ENCODE results near the gene ASB1.

ASB1 gene

GRCh38 chr2:238434846-238435751, 8.4 kb downstream of the ASB1 start:
- H3K27ac ChIP-seq, result no peak overlapping the region
- TF ChIP-seq ZFX (IDR thresholded peaks at IDR 0.05; ENCODE audit: borderline replicate concordance), result no peak
- no peak for TF ChIP-seq CTCF (IDR thresholded peaks at IDR 0.05)

DNA sequence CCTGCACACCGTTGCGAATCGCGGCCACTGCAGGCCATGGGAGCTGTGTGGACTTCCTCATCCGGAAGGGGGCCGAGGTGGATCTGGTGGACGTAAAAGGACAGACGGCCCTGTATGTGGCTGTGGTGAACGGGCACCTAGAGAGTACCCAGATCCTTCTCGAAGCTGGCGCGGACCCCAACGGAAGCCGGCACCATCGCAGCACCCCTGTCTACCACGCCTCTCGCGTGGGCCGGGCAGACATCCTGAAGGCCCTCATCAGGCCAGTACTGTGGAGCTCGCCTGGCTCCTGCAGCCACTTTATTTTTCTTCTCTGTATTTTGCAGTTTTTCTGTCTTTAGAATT, 9.0 kb downstream of the ASB1 start:
- TF ChIP-seq ZFX (IDR thresholded peaks at IDR 0.05; ENCODE audit: borderline replicate concordance) (no peak), CTCF (IDR thresholded peaks at IDR 0.05) (no peak)
- no peak overlapping the region for H3K27ac ChIP-seq

DNA sequence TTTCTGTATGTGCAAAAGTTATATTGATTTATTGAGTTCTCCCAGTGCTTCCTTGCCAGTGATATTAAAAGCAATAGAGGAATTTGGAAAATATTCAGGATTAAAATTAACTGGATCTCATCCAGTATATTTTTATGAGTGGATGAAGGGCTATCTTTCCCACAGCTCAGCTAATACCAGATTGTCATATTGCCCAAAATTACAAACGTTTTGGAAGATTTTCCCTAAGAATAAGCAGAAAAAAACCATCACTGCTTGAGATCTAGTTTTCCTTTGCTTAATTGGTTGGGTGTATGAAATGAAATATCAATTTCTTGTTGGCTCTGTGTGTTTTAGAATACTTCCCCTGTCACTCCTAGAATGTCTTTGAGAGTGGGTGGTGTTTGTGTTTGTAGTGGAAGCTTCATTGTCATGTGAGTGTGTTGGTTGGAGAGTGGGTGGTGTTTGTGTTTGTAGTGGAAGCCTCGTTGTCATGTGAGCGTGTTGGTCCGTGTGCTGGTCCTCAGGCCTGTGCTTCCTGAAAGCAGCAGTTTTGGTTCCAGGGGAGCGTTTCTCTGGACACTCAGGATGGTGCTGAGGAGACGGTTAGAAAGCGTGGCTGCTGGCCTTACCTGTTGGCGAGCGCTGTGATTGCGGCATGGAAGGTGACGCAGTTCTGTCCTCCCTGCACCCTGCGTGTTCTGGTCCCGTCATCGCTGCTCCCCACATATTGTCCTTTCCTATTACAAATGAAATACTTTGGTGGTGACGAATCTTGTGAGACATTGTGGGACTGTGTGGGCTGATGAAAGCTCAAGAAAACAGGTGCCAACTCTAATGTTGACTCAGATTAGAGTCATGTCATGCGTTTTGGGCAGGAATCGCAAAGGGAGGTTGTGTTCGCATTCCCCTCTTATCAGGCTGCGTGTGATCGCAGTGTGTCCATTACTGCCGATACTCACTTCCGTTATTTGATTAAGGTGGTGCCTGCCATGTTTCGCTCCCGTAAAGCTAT, 12.4 kb downstream of the ASB1 start:
- TF ChIP-seq CTCF (IDR thresholded peaks at IDR 0.05), result no peak
- no peak for TF ChIP-seq ZFX (IDR thresholded peaks at IDR 0.05; ENCODE audit: borderline replicate concordance)
- no peak overlapping the region for H3K27ac ChIP-seq

DNA sequence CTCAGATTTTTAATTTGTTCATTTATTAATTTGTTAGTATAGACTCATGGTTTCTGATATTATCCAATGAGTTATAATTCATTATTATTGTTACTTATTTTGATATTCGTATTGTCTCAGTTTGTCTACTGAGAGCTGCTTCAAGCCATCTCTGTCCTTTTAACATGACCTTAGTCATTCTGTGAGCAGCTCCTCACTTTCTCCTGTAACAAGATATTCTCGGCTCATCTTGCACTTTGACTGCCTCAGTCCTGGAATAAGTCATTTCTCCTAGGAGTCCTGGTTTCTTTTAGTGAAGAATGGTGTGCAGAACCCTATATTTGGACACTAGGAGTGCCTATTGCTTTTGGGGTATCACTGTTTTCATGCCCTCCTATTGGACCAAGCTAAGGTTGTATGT, 13.2 kb downstream of the ASB1 start:
- TF ChIP-seq CTCF (IDR thresholded peaks at IDR 0.05) (no peak), ZFX (IDR thresholded peaks at IDR 0.05; ENCODE audit: borderline replicate concordance) (no peak)
- H3K27ac ChIP-seq, result no peak overlapping the region

DNA sequence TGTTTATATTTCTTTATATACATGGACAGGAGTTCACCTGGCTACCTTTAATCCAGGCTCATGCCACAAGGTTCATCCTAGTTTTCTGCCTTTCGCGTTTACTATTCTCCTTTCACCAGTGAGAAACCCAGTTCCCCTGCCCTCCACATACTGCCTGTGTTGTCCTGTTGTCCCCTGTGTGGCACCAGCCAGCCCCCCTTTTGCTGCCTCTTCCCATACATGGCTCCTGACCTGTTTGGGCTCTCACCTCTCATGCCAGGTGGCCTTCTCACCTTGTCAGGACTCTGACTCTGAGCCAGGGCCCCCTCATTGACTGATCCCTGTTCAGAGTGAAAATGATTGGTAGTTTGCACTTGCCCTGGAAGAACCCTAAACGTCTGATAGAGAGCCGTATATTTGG, 13.6 kb downstream of the ASB1 start:
- H3K27ac ChIP-seq, result no peak overlapping the region
- no peak for TF ChIP-seq CTCF (IDR thresholded peaks at IDR 0.05)
- no peak for TF ChIP-seq ZFX (IDR thresholded peaks at IDR 0.05; ENCODE audit: borderline replicate concordance)

DNA sequence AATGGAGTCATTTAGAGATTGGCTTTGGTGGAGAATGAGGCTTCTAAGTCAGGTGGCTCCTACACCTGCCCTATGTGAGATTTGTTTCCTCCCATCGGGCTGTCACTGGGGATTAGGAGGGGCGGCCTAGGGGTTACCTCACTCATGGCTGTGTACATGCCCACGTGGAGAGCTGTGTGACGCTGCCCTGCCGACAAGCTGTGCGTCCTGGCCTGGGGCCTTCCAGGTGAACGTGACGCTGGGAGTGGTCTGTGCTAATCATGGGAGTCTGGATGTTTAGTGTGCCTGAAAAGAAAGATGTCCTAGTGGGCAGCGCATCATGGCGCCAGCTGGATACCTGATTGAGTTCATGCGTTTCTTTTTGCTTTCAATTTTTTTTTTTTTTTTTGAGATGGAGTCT, 14.0 kb downstream of the ASB1 start:
- no peak overlapping the region for H3K27ac ChIP-seq
- TF ChIP-seq CTCF (IDR thresholded peaks at IDR 0.05), result no peak
